ENCODE data around the gene CCNYL1.
A peak's percentile ranks its signal among the peaks of the same experiment; 100 is the strongest.
"Not testable (repeated sequence)": the region's sequence is repeated elsewhere in the genome, so short reads cannot be mapped to it uniquely, and the experiment has no call there.

Gene CCNYL1

GRCh38 chr2:207753688-207754087 is 42.2 kb downstream of the CCNYL1 start:
- in situ Hi-C loops (cut with MboI; ENCODE audit: low sequenced_read_pairs); H3K27me3 ChIP-seq (ENCODE audit: low read depth); H3K4me3 ChIP-seq; H3K9me3 ChIP-seq; DNase-seq (ENCODE audit: low spot score in 2 of 2); H3K36me3 ChIP-seq (replicated peaks): not testable (repeated sequence)
- H3K4me1 ChIP-seq, result peaks cover 23% of the 10 kb centered on the region

GRCh38 chr2:207754498-207755383 is 43.3 kb downstream of the CCNYL1 start:
- no peak overlapping the region for H3K4me3 ChIP-seq
- DNase-seq (ENCODE audit: low spot score in 2 of 2), result no peak
- peaks cover 13% of the 10 kb centered on the region for H3K4me1 ChIP-seq
- 0 out of 2 replicates have a peak, but pooled peaks cover 4% of the 10 kb centered on the region for H3K36me3 ChIP-seq (replicated peaks)
- H3K27me3 ChIP-seq (ENCODE audit: low read depth), result no peaks in the 10 kb centered on the region
- in situ Hi-C loops (cut with MboI; ENCODE audit: low sequenced_read_pairs), result no loop called here
- H3K9me3 ChIP-seq, result no peaks in the 10 kb centered on the region

DNA sequence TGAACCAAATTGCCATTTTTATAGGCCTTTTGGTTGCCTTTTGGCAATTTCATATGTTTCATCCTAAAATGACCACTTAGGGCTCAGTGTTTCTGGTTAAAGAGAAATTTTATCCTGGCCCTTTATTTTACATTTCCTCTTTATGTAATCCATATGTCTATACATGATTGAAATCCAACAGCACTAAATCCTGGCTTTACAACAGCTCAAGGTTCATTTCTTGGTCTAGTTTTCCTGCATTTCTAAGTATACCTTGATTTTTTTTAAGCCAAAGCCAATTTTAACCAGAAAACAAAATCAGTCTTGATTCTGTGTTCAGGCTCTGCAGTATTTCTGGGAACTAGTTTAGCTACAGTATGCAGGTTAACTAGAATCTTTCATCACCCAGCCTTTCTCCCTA is 46.6 kb downstream of the CCNYL1 start:
- DNase-seq (ENCODE audit: low spot score in 2 of 2), result no peak
- peaks cover 18% of the 10 kb centered on the region for H3K4me1 ChIP-seq
- in situ Hi-C loops (cut with MboI; ENCODE audit: low sequenced_read_pairs), result no loop called here
- H3K9me3 ChIP-seq, result no peaks in the 10 kb centered on the region
- H3K4me3 ChIP-seq, result no peak overlapping the region
- peaks cover 13% of the 10 kb centered on the region; the same call in 1 of the 2 replicates for H3K36me3 ChIP-seq (replicated peaks)
- H3K27me3 ChIP-seq (ENCODE audit: low read depth), result no peaks in the 10 kb centered on the region

GRCh38 chr2:207759890-207760289 is 48.5 kb downstream of the CCNYL1 start:
- in situ Hi-C loops (cut with MboI; ENCODE audit: low sequenced_read_pairs), result no loop called here
- no peaks in the 10 kb centered on the region for H3K27me3 ChIP-seq (ENCODE audit: low read depth)
- peaks cover 24% of the 10 kb centered on the region for H3K36me3 ChIP-seq (replicated peaks)
- no peaks in the 10 kb centered on the region for H3K9me3 ChIP-seq
- DNase-seq (ENCODE audit: low spot score in 2 of 2), result no peak
- peaks cover 23% of the 10 kb centered on the region for H3K4me1 ChIP-seq
- H3K4me3 ChIP-seq, result no peak overlapping the region

- no peak overlapping the region for H3K4me3 ChIP-seq
- in situ Hi-C loops (cut with MboI; ENCODE audit: low sequenced_read_pairs), result no loop called here
- no peaks in the 10 kb centered on the region for H3K27me3 ChIP-seq (ENCODE audit: low read depth)
- peaks cover 28% of the 10 kb centered on the region for H3K4me1 ChIP-seq
- peaks cover 27% of the 10 kb centered on the region for H3K36me3 ChIP-seq (replicated peaks)
- no peak for DNase-seq (ENCODE audit: low spot score in 2 of 2)
- H3K9me3 ChIP-seq, result no peaks in the 10 kb centered on the region
Observed at GRCh38 chr2:207760453-207760852, 49.0 kb downstream of the CCNYL1 start.

GRCh38 chr2:207761426-207761825 is 50.0 kb downstream of the CCNYL1 start:
- H3K4me3 ChIP-seq; H3K9me3 ChIP-seq; H3K27me3 ChIP-seq (ENCODE audit: low read depth); in situ Hi-C loops (cut with MboI; ENCODE audit: low sequenced_read_pairs); DNase-seq (ENCODE audit: low spot score in 2 of 2): not testable (repeated sequence)
- peaks cover 28% of the 10 kb centered on the region for H3K36me3 ChIP-seq (replicated peaks)
- H3K4me1 ChIP-seq, result peaks cover 35% of the 10 kb centered on the region

DNA sequence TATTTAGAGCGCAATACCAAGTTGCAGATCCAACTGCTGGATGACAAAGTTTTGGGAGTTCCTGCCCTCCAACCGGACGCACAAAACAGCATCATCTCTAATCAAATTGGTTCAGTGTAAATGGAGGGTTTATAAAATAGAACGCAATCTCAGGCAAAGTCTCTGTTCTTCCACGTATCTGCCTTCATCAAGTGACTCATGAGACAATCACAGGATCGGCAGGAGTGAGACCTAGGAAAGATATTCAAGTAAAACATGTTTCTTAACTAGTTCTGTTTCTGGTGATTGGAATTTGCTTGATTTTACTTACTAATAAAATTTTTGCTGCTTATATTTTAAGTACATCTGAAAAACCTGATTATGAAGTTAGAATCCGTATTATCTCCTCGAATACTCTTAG is 50.7 kb downstream of the CCNYL1 start:
- H3K4me1 ChIP-seq, result peaks cover 41% of the 10 kb centered on the region
- no peaks in the 10 kb centered on the region for H3K27me3 ChIP-seq (ENCODE audit: low read depth)
- no peaks in the 10 kb centered on the region for H3K9me3 ChIP-seq
- no peak for DNase-seq (ENCODE audit: low spot score in 2 of 2)
- no peak overlapping the region for H3K4me3 ChIP-seq
- H3K36me3 ChIP-seq (replicated peaks), result peaks cover 34% of the 10 kb centered on the region
- in situ Hi-C loops (cut with MboI; ENCODE audit: low sequenced_read_pairs), result no loop called here

- peaks cover 43% of the 10 kb centered on the region for H3K4me1 ChIP-seq
- in situ Hi-C loops (cut with MboI; ENCODE audit: low sequenced_read_pairs), result no loop called here
Observed at GRCh38 chr2:207763303-207763917, 52.0 kb downstream of the CCNYL1 start.

GRCh38 chr2:207764096-207764630 is 52.7 kb downstream of the CCNYL1 start:
- in situ Hi-C loops (cut with MboI; ENCODE audit: low sequenced_read_pairs), result no loop called here
- H3K36me3 ChIP-seq (replicated peaks), result peaks cover 44% of the 10 kb centered on the region
- H3K4me3 ChIP-seq, result no peak overlapping the region
- H3K9me3 ChIP-seq, result no peaks in the 10 kb centered on the region
- H3K4me1 ChIP-seq, result peaks cover 44% of the 10 kb centered on the region
- no peaks in the 10 kb centered on the region for H3K27me3 ChIP-seq (ENCODE audit: low read depth)
- no peak for DNase-seq (ENCODE audit: low spot score in 2 of 2)

More at GRCh38 chr2:207763303-207763917, 52.0 kb downstream of the CCNYL1 start:
- no peak for DNase-seq (ENCODE audit: low spot score in 2 of 2)
- H3K27me3 ChIP-seq (ENCODE audit: low read depth), result no peaks in the 10 kb centered on the region
- peaks cover 44% of the 10 kb centered on the region for H3K36me3 ChIP-seq (replicated peaks)
- H3K4me3 ChIP-seq, result no peak overlapping the region
- H3K9me3 ChIP-seq, result no peaks in the 10 kb centered on the region

- in situ Hi-C loops (cut with MboI; ENCODE audit: low sequenced_read_pairs), result no loop called here
- peak; percentile 78 to 93 for DNase-seq (ENCODE audit: low spot score in 2 of 2)
- H3K4me1 ChIP-seq, result peaks cover 46% of the 10 kb centered on the region
- H3K36me3 ChIP-seq (replicated peaks), result peaks cover 41% of the 10 kb centered on the region
- H3K4me3 ChIP-seq, result peak overlapping the region; percentile 1; the same call in 1 of the 2 replicates
- H3K27me3 ChIP-seq (ENCODE audit: low read depth), result no peaks in the 10 kb centered on the region
- H3K9me3 ChIP-seq, result no peaks in the 10 kb centered on the region
Observed at GRCh38 chr2:207765547-207765946, 54.1 kb downstream of the CCNYL1 start.

- no peaks in the 10 kb centered on the region for H3K27me3 ChIP-seq (ENCODE audit: low read depth)
- in situ Hi-C loops (cut with MboI; ENCODE audit: low sequenced_read_pairs), result no loop called here
- DNase-seq (ENCODE audit: low spot score in 2 of 2), result peak; percentile 54 to 65
- H3K36me3 ChIP-seq (replicated peaks), result peaks cover 41% of the 10 kb centered on the region
- no peaks in the 10 kb centered on the region for H3K9me3 ChIP-seq
- peaks cover 41% of the 10 kb centered on the region for H3K4me1 ChIP-seq
- H3K4me3 ChIP-seq, result peak overlapping the region; percentile 12
Observed at GRCh38 chr2:207766041-207766551, 54.7 kb downstream of the CCNYL1 start.

- in situ Hi-C loops (cut with MboI; ENCODE audit: low sequenced_read_pairs), result no loop called here
- Histone ChIP-seq H3K9me3 (no peaks in the 10 kb centered on the region), H3K4me3 (peak overlapping the region; percentile 12), H3K27me3 (ENCODE audit: low read depth) (no peaks in the 10 kb centered on the region), H3K4me1 (peaks cover 35% of the 10 kb centered on the region), H3K36me3 (replicated peaks) (peaks cover 41% of the 10 kb centered on the region)
- no peak for DNase-seq (ENCODE audit: low spot score in 2 of 2)
Observed at GRCh38 chr2:207766697-207767460, 55.4 kb downstream of the CCNYL1 start.

DNA sequence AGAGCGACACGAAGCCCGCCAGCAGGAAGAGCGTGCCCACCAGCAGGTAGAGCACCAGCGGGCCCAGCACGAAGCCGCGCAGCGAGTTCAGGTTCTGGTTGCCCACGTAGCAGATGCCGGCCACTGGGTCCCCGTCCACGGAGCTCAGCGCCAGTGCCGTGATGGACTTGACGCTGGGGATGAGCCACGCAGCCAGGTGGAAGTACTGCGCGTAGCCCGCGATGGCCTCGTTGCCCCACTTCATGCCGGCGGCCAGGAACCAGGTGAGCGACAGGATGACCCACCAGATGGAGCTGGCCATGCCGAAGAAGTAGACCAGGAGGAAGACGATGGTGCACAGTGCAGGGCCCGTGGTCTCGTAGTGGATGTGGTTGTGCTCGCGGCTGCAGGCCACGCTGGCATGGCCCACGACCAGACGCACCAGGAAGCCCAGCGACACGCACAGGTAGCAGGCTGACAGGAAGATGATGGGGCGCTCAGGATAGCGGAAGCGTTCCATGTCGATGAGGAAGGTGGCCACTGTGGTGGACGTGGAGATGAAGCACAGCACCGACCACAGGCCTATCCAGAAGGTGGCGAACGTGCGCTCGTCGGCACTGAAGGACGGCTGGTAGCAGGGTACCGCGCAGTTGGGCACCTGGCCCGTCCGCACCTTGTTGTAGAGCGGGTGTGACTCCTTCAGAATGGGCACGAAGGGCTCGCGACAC is 56.2 kb downstream of the CCNYL1 start:
- in situ Hi-C loops (cut with MboI; ENCODE audit: low sequenced_read_pairs), result no loop called here
- Histone ChIP-seq H3K9me3 (no peaks in the 10 kb centered on the region), H3K4me3 (no peak overlapping the region), H3K4me1 (peaks cover 40% of the 10 kb centered on the region), H3K27me3 (ENCODE audit: low read depth) (no peaks in the 10 kb centered on the region), H3K36me3 (replicated peaks) (peaks cover 37% of the 10 kb centered on the region)
- DNase-seq (ENCODE audit: low spot score in 2 of 2), result no peak
